ENCODE measurements around the gene PPCDC. TPM values are rescaled to one million over a fixed set of nuclear protein-coding genes. Genes with fewer than 3 reads are reported as not detected.

The PPCDC gene
- polyA plus RNA-seq, 1 donor (not counting 4 experiments of a cell fraction or from before 2014, with no cell fraction given), result 11.9 TPM

GRCh38 chr15:75007216-75007615, 16.2 kb upstream of the PPCDC start:
- H2AFZ ChIP-seq (ENCODE audit: control insufficient read depth, low read length), result no peak overlapping the region
- TF ChIP-seq EZH2 (IDR thresholded peaks at IDR 0.05; ENCODE audit: low read length) (no peak), CTCF (optimal IDR thresholded peaks at IDR 0.05 in 1 of 3, IDR thresholded peaks at IDR 0.05 in 1 of 3, conservative IDR thresholded peaks at IDR 0.05 in 1 of 3; ENCODE audit: extremely low read depth in 1 of 3, insufficient read depth in 2 of 3, low read length in 3 of 3) (no peak)
- H3K4me2 ChIP-seq (ENCODE audit: control insufficient read depth, extremely low read depth, insufficient read depth, low read depth, low read length), result no peak overlapping the region
- no peaks in the 10 kb centered on the region for H3K4me1 ChIP-seq (ENCODE audit: control insufficient read depth, extremely low read depth, insufficient read depth, low read length)
- H3K9me1 ChIP-seq (ENCODE audit: control insufficient read depth, extremely low read depth, insufficient read depth, low read length), result no peaks in the 10 kb centered on the region
- H3K4me3 ChIP-seq (ENCODE audit: control insufficient read depth in 2 of 3, extremely low read depth in 1 of 3, insufficient read depth in 2 of 3, low read depth in 1 of 3, low read length in 3 of 3), result no peak overlapping the region
- H3K36me3 ChIP-seq (ENCODE audit: control insufficient read depth in 2 of 2, extremely low read depth in 1 of 2, insufficient read depth in 2 of 2, low read length in 2 of 2), result no peaks in the 10 kb centered on the region
- no peaks in the 10 kb centered on the region for H3K9me3 ChIP-seq (ENCODE audit: control insufficient read depth, low read depth, low read length)
- FAIRE-seq (no peak), DNase-seq (ENCODE audit: low read depth, low spot score) (no peak)
- H3K79me2 ChIP-seq (ENCODE audit: control insufficient read depth, insufficient read depth, low read length), result no peaks in the 10 kb centered on the region
- H4K20me1 ChIP-seq (ENCODE audit: control insufficient read depth, extremely low read depth, insufficient read depth, low read length), result no peaks in the 10 kb centered on the region
- no peaks in the 10 kb centered on the region for H3K27me3 ChIP-seq (ENCODE audit: control insufficient read depth, extremely low read depth, insufficient read depth, low read length)
- H3K27ac ChIP-seq (ENCODE audit: control insufficient read depth, insufficient read depth, low read length), result no peak overlapping the region
- dilution Hi-C loops (cut with MboI; ENCODE audit: extremely low pct_ligation_motif_present, low sequenced_read_pairs), result no loop called here
- H3K9ac ChIP-seq (ENCODE audit: control insufficient read depth, extremely low read depth, insufficient read depth, low read length), result no peak overlapping the region

GRCh38 chr15:75008221-75008625, 15.2 kb upstream of the PPCDC start:
- DNase-seq (ENCODE audit: low read depth, low spot score) (no peak), FAIRE-seq (no peak)
- Histone ChIP-seq H4K20me1 (ENCODE audit: control insufficient read depth, extremely low read depth, insufficient read depth, low read length) (no peaks in the 10 kb centered on the region), H3K79me2 (ENCODE audit: control insufficient read depth, insufficient read depth, low read length) (no peaks in the 10 kb centered on the region), H3K4me2 (ENCODE audit: control insufficient read depth, extremely low read depth, insufficient read depth, low read depth, low read length) (no peak overlapping the region), H2AFZ (ENCODE audit: control insufficient read depth, low read length) (no peak overlapping the region), H3K27ac (ENCODE audit: control insufficient read depth, insufficient read depth, low read length) (no peak overlapping the region), H3K9me3 (ENCODE audit: control insufficient read depth, low read depth, low read length) (no peaks in the 10 kb centered on the region), H3K9me1 (ENCODE audit: control insufficient read depth, extremely low read depth, insufficient read depth, low read length) (no peaks in the 10 kb centered on the region), H3K27me3 (ENCODE audit: control insufficient read depth, extremely low read depth, insufficient read depth, low read length) (no peaks in the 10 kb centered on the region), H3K36me3 (ENCODE audit: control insufficient read depth in 2 of 2, extremely low read depth in 1 of 2, insufficient read depth in 2 of 2, low read length in 2 of 2) (no peaks in the 10 kb centered on the region), H3K9ac (ENCODE audit: control insufficient read depth, extremely low read depth, insufficient read depth, low read length) (no peak overlapping the region), H3K4me1 (ENCODE audit: control insufficient read depth, extremely low read depth, insufficient read depth, low read length) (no peaks in the 10 kb centered on the region), H3K4me3 (ENCODE audit: control insufficient read depth in 2 of 3, extremely low read depth in 1 of 3, insufficient read depth in 2 of 3, low read depth in 1 of 3, low read length in 3 of 3) (no peak overlapping the region)
- dilution Hi-C loops (cut with MboI; ENCODE audit: extremely low pct_ligation_motif_present, low sequenced_read_pairs), result no loop called here
- no peak for TF ChIP-seq EZH2 (IDR thresholded peaks at IDR 0.05; ENCODE audit: low read length)
- TF ChIP-seq CTCF (optimal IDR thresholded peaks at IDR 0.05 in 1 of 3, IDR thresholded peaks at IDR 0.05 in 1 of 3, conservative IDR thresholded peaks at IDR 0.05 in 1 of 3; ENCODE audit: extremely low read depth in 1 of 3, insufficient read depth in 2 of 3, low read length in 3 of 3), result no peak

Data from keratinocyte (primary cell).